ENCODE measurements around the gene RHOH.

Gene RHOH

GRCh38 chr4:40177591-40177990 is 19.2 kb upstream of the RHOH start:
- no peak overlapping the region for H4K12ac ChIP-seq (ENCODE audit: low read depth, low read length)
- no peaks in the 10 kb centered on the region for H3K79me2 ChIP-seq (ENCODE audit: control insufficient read depth, insufficient read depth, low read length, poor library complexity)
- DNase-seq, result no peak
- H3K9me3 ChIP-seq (ENCODE audit: insufficient read depth, low read depth, low read length), result no peaks in the 10 kb centered on the region
- H3K79me1 ChIP-seq (ENCODE audit: low read length), result no peaks in the 10 kb centered on the region
- no peak overlapping the region for H3K4me3 ChIP-seq (ENCODE audit: low read depth, low read length)
- no peak overlapping the region for H3K9ac ChIP-seq (ENCODE audit: low read length)
- no peak overlapping the region for H4K8ac ChIP-seq (ENCODE audit: low read depth, low read length)
- no peak overlapping the region for H2BK12ac ChIP-seq (ENCODE audit: low read length)
- H2BK5ac ChIP-seq (ENCODE audit: low read depth, low read length, poor library complexity), result no peak overlapping the region
- no peak overlapping the region for H2AFZ ChIP-seq (ENCODE audit: insufficient read depth, low read length, poor library complexity)
- H3K4me1 ChIP-seq (ENCODE audit: control insufficient read depth in 1 of 2, insufficient read depth in 2 of 2, low read length in 2 of 2), result no peaks in the 10 kb centered on the region
- H3K27me3 ChIP-seq (ENCODE audit: insufficient read depth, low read length), result no peaks in the 10 kb centered on the region
- no CpG with 5 or more reads among the region's 2 CpGs for WGBS (ENCODE audit: extremely low coverage, insufficient coverage, insufficient read length)
- H3K14ac ChIP-seq (ENCODE audit: low read length), result no peak overlapping the region
- H3K36me3 ChIP-seq (ENCODE audit: control insufficient read depth in 1 of 2, insufficient read depth in 2 of 2, low read length in 2 of 2), result no peaks in the 10 kb centered on the region
- H3K18ac ChIP-seq (ENCODE audit: low read length), result no peak overlapping the region
- H3K4ac ChIP-seq (ENCODE audit: low read depth, low read length), result no peak overlapping the region
- no peak overlapping the region for H3K27ac ChIP-seq (ENCODE audit: low read depth, low read length)
- no peak overlapping the region for H3K23ac ChIP-seq (ENCODE audit: low read length)
- no peak overlapping the region for H3K4me2 ChIP-seq (ENCODE audit: low read length)
- no peak overlapping the region for H2AK5ac ChIP-seq (ENCODE audit: low read length)
- no peak overlapping the region for H4K91ac ChIP-seq (ENCODE audit: low read depth, low read length)
- no peak overlapping the region for H2BK120ac ChIP-seq (ENCODE audit: insufficient read depth, low read length, poor library complexity)

- Histone ChIP-seq H2BK5ac (ENCODE audit: low read depth, low read length, poor library complexity) (no peak overlapping the region), H3K9ac (ENCODE audit: low read length) (no peak overlapping the region), H3K14ac (ENCODE audit: low read length) (no peak overlapping the region), H3K27me3 (ENCODE audit: insufficient read depth, low read length) (no peaks in the 10 kb centered on the region), H2BK12ac (ENCODE audit: low read length) (no peak overlapping the region), H3K4me2 (ENCODE audit: low read length) (no peak overlapping the region), H2AFZ (ENCODE audit: insufficient read depth, low read length, poor library complexity) (no peak overlapping the region), H4K12ac (ENCODE audit: low read depth, low read length) (no peak overlapping the region), H2AK5ac (ENCODE audit: low read length) (no peak overlapping the region), H3K9me3 (ENCODE audit: insufficient read depth, low read depth, low read length) (no peaks in the 10 kb centered on the region), H3K36me3 (ENCODE audit: control insufficient read depth in 1 of 2, insufficient read depth in 2 of 2, low read length in 2 of 2) (no peaks in the 10 kb centered on the region), H4K91ac (ENCODE audit: low read depth, low read length) (no peak overlapping the region), H3K4me3 (ENCODE audit: low read depth, low read length) (no peak overlapping the region), H3K23ac (ENCODE audit: low read length) (no peak overlapping the region), H3K79me2 (ENCODE audit: control insufficient read depth, insufficient read depth, low read length, poor library complexity) (no peaks in the 10 kb centered on the region), H3K4me1 (ENCODE audit: control insufficient read depth in 1 of 2, insufficient read depth in 2 of 2, low read length in 2 of 2) (no peaks in the 10 kb centered on the region), H2BK120ac (ENCODE audit: insufficient read depth, low read length, poor library complexity) (no peak overlapping the region), H3K79me1 (ENCODE audit: low read length) (no peaks in the 10 kb centered on the region), H3K4ac (ENCODE audit: low read depth, low read length) (no peak overlapping the region), H4K8ac (ENCODE audit: low read depth, low read length) (no peak overlapping the region), H3K18ac (ENCODE audit: low read length) (no peak overlapping the region), H3K27ac (ENCODE audit: low read depth, low read length) (no peak overlapping the region)
- peak in 1 of 2 donors; percentile 31 for DNase-seq
- WGBS (ENCODE audit: extremely low coverage, insufficient coverage, insufficient read length), result no CpG with 5 or more reads among the region's 5 CpGs
These were observed 18.2 kb upstream of the RHOH start for GRCh38 chr4:40178672-40179071.

- H3K4ac ChIP-seq (ENCODE audit: low read depth, low read length), result no peak overlapping the region
- H3K36me3 ChIP-seq (ENCODE audit: control insufficient read depth in 1 of 2, insufficient read depth in 2 of 2, low read length in 2 of 2), result no peaks in the 10 kb centered on the region
- H2AK5ac ChIP-seq (ENCODE audit: low read length), result no peak overlapping the region
- no peak overlapping the region for H4K12ac ChIP-seq (ENCODE audit: low read depth, low read length)
- H4K91ac ChIP-seq (ENCODE audit: low read depth, low read length), result no peak overlapping the region
- H3K4me1 ChIP-seq (ENCODE audit: control insufficient read depth in 1 of 2, insufficient read depth in 2 of 2, low read length in 2 of 2), result no peaks in the 10 kb centered on the region
- H3K27me3 ChIP-seq (ENCODE audit: insufficient read depth, low read length), result no peaks in the 10 kb centered on the region
- H2BK120ac ChIP-seq (ENCODE audit: insufficient read depth, low read length, poor library complexity), result no peak overlapping the region
- H3K4me3 ChIP-seq (ENCODE audit: low read depth, low read length), result no peak overlapping the region
- H3K23ac ChIP-seq (ENCODE audit: low read length), result no peak overlapping the region
- H2AFZ ChIP-seq (ENCODE audit: insufficient read depth, low read length, poor library complexity), result no peak overlapping the region
- H3K14ac ChIP-seq (ENCODE audit: low read length), result no peak overlapping the region
- no peak overlapping the region for H2BK5ac ChIP-seq (ENCODE audit: low read depth, low read length, poor library complexity)
- no peak overlapping the region for H3K4me2 ChIP-seq (ENCODE audit: low read length)
- H2BK12ac ChIP-seq (ENCODE audit: low read length), result no peak overlapping the region
- no peaks in the 10 kb centered on the region for H3K79me1 ChIP-seq (ENCODE audit: low read length)
- peak in 1 of 2 donors; percentile 89 for DNase-seq
- WGBS (ENCODE audit: extremely low coverage, insufficient coverage, insufficient read length), result no CpG with 5 or more reads among the region's 1 CpG
- no peak overlapping the region for H3K27ac ChIP-seq (ENCODE audit: low read depth, low read length)
- H3K18ac ChIP-seq (ENCODE audit: low read length), result no peak overlapping the region
- H3K9ac ChIP-seq (ENCODE audit: low read length), result no peak overlapping the region
- H3K9me3 ChIP-seq (ENCODE audit: insufficient read depth, low read depth, low read length), result no peaks in the 10 kb centered on the region
- H4K8ac ChIP-seq (ENCODE audit: low read depth, low read length), result no peak overlapping the region
- no peaks in the 10 kb centered on the region for H3K79me2 ChIP-seq (ENCODE audit: control insufficient read depth, insufficient read depth, low read length, poor library complexity)
These were observed 17.5 kb upstream of the RHOH start for GRCh38 chr4:40179360-40179759.

GRCh38 chr4:40180356-40180755 is 16.5 kb upstream of the RHOH start:
- H3K9me3 ChIP-seq (ENCODE audit: insufficient read depth, low read depth, low read length), result no peaks in the 10 kb centered on the region
- H2AFZ ChIP-seq (ENCODE audit: insufficient read depth, low read length, poor library complexity), result no peak overlapping the region
- no peak overlapping the region for H3K4me2 ChIP-seq (ENCODE audit: low read length)
- H3K79me1 ChIP-seq (ENCODE audit: low read length), result no peaks in the 10 kb centered on the region
- no peak overlapping the region for H3K23ac ChIP-seq (ENCODE audit: low read length)
- H2AK5ac ChIP-seq (ENCODE audit: low read length), result no peak overlapping the region
- H4K12ac ChIP-seq (ENCODE audit: low read depth, low read length), result no peak overlapping the region
- no peak overlapping the region for H2BK5ac ChIP-seq (ENCODE audit: low read depth, low read length, poor library complexity)
- no CpG with 5 or more reads among the region's 1 CpG for WGBS (ENCODE audit: extremely low coverage, insufficient coverage, insufficient read length)
- H3K27ac ChIP-seq (ENCODE audit: low read depth, low read length), result no peak overlapping the region
- no peak overlapping the region for H4K8ac ChIP-seq (ENCODE audit: low read depth, low read length)
- H3K79me2 ChIP-seq (ENCODE audit: control insufficient read depth, insufficient read depth, low read length, poor library complexity), result no peaks in the 10 kb centered on the region
- H3K9ac ChIP-seq (ENCODE audit: low read length), result no peak overlapping the region
- peak; percentile 17 to 79 for DNase-seq
- no peak overlapping the region for H2BK12ac ChIP-seq (ENCODE audit: low read length)
- H3K4ac ChIP-seq (ENCODE audit: low read depth, low read length), result no peak overlapping the region
- H4K91ac ChIP-seq (ENCODE audit: low read depth, low read length), result no peak overlapping the region
- no peaks in the 10 kb centered on the region for H3K27me3 ChIP-seq (ENCODE audit: insufficient read depth, low read length)
- no peak overlapping the region for H3K14ac ChIP-seq (ENCODE audit: low read length)
- no peak overlapping the region for H3K4me3 ChIP-seq (ENCODE audit: low read depth, low read length)
- no peaks in the 10 kb centered on the region for H3K4me1 ChIP-seq (ENCODE audit: control insufficient read depth in 1 of 2, insufficient read depth in 2 of 2, low read length in 2 of 2)
- H3K18ac ChIP-seq (ENCODE audit: low read length), result no peak overlapping the region
- no peaks in the 10 kb centered on the region for H3K36me3 ChIP-seq (ENCODE audit: control insufficient read depth in 1 of 2, insufficient read depth in 2 of 2, low read length in 2 of 2)
- H2BK120ac ChIP-seq (ENCODE audit: insufficient read depth, low read length, poor library complexity), result no peak overlapping the region

Measured in trophoblast cell (in vitro differentiated cells and primary cell).